NB4 (cell line): ENCODE results near the gene PDE3A.

Source experiments
- POLR2A ChIP-seq: IDR thresholded peaks from 2 replicates; pipeline ENCODE4 v1.6.1; 2011; ENCODE audit warnings: mild to moderate bottlenecking; ENCODE audit not compliant: insufficient read length; ENCODE audit errors: extremely low read depth
- TF ChIP-seq, protein P1 (sequence below): IDR thresholded peaks from one replicate; pipeline ENCODE4 v1.5.1; 2012; ENCODE audit warnings: low read depth, low read length

DNA sequence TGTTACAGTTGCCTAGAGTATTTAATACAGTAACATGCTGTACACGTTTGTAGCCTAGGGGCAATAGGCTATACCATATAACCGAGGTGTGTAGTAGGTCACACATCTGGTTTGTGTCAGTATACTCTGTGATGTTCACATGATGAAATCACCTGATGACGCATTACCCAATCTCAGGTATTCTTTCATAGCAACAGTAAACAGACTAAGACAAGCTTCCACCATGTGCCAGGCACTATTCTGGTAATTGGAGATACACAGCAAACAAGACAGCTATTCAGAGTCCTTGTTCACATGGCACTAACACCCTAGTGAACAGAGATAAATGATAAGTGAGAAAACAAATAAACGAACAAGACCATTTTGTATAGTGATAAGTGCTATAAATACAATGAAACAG lies 3.8 kb upstream of the PDE3A start:
- TF ChIP-seq, protein P1, sequence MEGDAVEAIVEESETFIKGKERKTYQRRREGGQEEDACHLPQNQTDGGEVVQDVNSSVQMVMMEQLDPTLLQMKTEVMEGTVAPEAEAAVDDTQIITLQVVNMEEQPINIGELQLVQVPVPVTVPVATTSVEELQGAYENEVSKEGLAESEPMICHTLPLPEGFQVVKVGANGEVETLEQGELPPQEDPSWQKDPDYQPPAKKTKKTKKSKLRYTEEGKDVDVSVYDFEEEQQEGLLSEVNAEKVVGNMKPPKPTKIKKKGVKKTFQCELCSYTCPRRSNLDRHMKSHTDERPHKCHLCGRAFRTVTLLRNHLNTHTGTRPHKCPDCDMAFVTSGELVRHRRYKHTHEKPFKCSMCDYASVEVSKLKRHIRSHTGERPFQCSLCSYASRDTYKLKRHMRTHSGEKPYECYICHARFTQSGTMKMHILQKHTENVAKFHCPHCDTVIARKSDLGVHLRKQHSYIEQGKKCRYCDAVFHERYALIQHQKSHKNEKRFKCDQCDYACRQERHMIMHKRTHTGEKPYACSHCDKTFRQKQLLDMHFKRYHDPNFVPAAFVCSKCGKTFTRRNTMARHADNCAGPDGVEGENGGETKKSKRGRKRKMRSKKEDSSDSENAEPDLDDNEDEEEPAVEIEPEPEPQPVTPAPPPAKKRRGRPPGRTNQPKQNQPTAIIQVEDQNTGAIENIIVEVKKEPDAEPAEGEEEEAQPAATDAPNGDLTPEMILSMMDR = no peak
- TF ChIP-seq POLR2A = no peak
